Inflammatory macrophage (primary cell): ENCODE measurements around the gene LSM4.

Experiments
- DNase-seq, 2 donors: peaks; one replicate each; pipeline ENCODE4 v3.0.0-alpha.2; 2020 to 2022

The LSM4 gene

DNA sequence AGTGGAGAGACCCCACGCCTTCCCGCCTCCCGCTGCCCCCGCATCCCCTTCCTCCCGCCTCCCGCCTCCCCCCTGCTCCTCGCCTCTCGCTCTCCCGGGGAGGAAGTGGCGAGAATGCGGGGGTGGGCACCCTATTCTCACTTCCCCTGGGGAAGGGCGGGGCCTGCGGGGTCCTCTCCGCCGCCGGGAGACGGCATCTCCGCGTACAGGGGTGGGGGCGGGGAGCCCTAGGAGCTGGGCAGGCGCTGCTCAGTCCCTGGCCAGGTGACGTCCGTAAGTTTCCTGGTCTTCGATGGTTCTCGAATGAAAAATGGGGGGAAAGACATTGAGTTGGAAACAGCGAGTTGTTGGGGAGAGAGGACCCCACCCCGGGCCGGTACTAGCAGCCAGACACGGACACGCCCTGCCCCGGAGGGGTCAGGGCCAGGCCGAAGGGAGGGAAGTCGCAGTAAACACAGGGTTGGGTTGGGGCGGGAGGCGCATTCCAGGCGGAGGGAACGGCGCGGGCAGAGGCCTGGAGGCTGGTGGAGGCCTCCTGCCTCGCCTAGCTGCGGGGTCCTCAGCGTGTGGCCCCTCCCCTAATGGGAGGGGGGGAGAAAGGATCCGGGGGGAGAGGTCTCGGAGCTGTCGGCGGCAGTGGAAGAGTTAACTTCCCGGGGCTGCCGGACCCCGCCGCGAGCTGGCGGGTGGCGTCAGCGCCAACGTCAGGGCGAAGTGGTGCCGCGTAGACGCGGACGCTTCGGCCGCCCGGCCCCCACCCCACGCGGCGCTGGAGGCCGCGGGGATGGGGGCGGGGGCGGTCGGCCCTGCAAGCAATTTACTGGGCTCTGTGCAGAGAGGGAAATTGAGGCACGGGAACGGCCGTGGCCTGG lies 31.1 kb downstream of the LSM4 start:
- peak; percentile 96 for DNase-seq

DNA sequence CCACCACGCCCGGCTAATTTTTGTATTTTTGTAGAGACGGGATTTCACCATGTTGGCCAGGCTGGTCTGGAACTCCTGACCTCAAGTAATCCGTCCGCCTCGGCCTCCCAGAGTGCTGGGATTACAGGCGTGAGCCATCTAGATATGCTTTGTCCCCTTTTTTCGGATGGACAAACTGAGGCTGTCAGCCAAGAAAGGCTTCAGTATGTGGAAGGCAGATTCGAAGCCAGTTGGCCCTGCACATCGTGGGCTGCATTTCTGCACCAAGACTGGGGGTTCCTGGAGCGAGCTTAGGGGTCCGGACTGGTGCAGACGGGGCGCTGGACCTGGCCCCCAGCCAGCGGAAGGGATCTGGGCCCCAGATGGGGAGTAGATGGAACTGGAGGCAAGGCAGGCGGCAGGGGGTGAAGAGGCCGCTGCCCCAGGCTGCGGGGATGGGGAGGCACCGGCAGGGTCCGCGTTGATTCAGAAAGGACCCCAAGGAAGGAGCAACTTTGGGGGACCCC lies 31.8 kb downstream of the LSM4 start:
- DNase-seq = peak in 1 of 2 donors; percentile 31

DNA sequence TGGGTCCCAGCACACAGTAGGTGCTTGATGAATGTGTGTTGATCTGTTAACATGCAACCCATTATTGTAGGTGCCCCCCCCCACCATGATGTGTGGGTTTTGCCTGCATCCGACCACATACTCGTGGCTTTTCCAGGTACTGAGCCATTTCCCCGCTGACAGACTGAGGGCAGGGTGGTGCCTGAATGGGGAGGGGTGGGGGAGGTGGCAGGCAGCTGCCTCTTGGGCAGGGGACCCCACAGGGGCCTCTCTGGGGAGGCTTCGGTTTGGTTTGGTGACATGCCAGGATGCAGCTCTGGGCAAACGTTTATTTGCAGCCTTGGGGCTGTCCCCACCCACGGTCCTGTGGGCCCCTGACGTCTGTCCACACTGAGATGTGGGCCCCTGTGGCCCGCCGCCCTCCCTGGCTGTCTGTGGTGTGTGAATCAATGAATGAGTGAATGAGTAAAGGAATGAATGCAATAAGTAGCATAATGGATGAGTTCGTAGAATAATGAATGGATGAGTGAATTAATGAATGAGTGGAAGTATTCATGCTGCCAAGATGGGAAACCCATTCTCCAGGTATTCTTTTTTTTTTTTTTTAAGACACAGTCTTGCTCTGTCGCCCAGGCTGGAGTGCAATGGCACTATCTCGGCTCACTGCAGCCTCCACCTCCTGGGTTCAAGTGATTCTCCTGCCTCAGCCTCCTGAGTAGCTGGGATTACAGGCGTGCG lies 32.4 kb downstream of the LSM4 start:
- DNase-seq = peak; percentile 41 to 73

DNA sequence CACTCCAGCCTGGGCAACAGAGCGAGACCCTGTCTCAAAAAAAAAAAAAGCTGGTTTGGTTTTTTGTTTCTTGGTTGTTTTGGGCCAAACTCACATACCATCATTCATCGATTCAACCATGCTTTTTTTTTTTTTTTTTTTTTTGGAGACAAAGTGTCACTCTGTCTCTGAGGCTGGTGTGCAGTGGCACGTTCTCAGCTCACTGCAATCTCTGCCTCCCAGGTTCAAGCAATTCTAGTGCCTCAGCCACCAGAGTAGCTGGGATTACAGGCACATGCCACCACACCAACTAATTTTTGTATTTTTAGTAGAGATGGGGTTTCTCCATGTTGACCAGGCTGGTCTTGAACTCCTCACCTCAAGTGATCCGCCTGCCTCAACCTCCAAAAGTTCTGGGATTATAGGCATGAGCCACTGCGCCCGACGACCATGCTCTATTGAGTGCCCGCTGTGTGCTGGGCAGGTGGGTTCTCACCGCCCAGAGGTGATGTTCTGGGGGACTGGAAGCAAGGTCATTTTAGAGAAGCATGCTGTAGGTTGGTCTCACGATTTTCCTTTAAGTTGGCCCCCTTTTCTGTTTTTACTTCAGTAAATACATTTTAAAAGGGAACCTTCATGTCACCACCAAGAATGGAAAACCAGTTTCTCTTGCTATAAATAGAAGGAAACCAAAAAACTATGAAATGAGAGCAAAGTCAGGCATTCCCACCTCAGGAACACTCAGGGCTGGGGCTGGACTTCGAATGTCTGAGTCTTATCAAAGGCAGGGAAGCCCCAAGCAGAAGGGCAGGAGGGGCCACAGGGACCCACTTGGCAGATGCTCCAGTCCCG lies 33.2 kb downstream of the LSM4 start:
- DNase-seq = peak in 1 of 2 donors; percentile 7

DNA sequence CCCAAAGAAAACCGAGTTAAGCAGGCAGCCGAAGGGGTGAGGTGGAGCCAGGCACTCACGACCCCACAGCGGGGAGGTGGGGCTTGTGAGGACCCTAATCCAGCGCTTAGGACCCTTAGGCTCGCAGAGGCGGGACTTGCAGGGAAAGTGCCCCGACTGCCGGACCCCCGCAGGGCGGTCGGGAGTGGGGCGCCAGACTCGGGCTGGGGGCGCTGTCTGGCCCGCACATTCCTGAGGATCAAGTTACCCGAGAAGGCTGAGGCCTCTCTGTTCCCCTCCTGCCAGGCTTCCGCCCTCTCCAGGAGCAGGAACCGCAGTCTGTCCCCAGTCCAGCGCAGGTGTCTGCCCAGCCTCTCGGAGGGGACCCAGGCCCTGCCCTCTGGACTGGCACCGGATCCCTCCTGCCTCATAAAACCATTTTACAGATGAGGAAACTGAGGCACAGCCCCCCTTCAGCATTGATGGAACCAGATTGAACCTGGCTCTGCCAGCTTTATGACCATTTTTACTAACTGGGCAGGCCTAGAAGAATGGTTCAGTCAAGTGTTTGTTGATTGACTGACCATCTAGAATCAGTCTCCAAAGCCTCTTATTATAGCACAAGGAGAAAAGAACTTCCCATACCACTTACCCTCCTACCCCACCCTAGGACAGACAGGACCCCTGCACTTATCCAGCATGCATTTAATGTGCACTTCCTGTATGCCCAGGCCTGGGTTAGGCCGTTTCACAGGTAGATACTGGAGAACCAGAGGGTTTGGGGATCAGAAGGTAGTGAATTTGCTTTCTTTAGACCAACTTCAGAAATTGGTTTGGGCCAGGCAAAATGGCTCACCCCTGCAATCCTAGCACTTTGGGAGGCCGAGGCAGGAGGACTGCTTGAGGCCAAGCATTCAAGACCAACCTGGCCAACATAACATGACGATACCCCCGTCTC lies 34.8 kb downstream of the LSM4 start:
- no peak for DNase-seq

DNA sequence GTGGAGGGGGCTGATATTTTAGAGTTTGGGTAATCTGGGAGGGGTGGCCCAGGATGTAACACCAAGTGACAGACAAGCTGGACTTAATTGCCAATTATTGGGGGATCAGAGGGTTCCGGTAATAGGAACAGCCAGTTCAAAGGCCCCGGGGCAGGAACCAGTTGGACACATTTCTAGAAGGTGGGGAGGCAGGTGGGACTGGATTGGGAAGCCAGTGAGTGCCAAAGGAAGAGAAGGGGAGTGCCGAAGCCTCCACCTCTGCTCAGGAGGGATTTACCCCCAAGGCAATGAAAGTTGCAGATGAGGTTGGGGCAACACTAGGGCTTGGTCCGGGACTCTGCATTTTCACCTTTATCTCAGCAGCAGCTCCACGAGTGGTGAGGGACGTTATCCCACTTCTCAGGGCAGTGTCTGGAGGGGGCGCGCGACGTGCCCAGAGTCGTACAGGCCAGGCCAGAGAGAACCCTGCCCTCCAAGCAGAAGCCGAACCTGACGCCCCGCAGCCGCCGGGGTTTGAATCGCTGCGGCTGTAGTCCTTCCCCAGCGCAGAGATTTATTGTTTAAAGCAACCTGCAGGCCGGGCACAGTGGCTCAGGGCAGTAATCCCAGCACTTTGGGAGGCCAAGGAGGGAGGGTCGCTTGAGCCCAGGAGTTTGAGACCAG lies 35.8 kb downstream of the LSM4 start:
- no peak for DNase-seq

DNA sequence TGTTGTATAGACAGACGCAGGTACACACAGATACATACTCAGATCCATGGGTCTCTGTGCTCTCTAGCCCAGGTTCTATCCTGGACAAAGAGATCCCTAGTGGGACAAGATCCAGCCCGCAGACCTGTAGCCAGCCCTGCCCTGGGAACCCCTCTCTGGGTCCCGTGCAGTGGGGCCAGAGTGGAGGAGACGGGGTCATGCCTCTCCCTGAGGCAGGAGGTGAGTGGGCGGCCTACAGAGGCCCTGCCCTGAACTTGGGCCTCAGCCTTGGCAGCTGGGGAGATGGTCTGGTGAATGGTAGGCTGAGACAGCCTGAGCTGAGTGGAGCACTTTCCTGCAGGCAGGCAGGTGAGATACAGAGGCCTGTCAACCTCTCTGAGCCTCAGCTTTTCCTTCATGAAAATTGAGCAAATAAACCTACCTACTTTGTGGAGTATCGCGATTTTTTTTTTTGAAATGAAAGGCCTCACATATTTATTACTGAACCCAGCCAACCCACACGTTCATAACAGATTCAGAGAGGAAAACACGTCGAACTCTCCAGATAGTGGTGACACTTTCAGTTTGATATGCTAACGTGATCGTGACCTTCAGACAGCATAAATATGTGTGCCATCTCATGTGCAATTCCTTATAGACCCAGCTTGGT lies 38.0 kb downstream of the LSM4 start:
- peak in 1 of 2 donors; percentile 52 for DNase-seq

DNA sequence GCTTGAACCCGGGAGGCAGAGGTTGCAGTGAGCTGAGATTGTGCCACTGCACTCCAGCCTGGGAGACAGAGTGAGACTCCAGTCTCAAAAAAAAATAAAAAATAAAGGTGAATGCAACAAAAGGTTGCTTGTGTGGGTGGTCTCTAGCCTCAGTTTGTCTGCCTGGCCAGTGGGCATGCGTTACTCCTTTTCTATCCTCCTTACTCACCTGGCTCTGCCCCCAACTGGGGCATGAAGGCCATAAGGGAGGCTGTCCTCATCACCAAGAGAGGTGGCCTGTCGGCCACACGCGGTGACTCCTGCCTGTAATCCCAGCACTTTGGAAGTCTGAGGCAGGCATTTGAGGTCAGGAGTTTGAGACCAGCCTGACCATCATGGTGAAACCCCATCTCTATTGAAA lies 39.5 kb downstream of the LSM4 start:
- no peak for DNase-seq

DNA sequence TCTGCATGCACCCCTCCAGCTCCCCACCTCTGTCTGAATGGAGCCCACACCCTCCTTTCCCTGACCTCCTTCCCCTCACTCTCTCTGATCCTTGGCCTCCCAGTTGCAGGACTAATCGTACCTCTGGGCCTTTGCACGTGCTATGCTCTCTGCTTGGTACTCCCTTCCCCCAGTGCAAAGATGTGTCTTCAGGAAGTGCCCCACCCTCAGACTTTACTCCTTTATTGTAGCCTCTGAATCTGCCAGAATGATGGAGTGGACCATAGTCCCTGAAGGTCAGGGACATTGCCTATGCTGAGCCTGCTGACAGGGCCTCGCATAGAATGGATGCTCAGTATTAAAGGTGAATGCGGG lies 40.1 kb downstream of the LSM4 start:
- DNase-seq = no peak

DNA sequence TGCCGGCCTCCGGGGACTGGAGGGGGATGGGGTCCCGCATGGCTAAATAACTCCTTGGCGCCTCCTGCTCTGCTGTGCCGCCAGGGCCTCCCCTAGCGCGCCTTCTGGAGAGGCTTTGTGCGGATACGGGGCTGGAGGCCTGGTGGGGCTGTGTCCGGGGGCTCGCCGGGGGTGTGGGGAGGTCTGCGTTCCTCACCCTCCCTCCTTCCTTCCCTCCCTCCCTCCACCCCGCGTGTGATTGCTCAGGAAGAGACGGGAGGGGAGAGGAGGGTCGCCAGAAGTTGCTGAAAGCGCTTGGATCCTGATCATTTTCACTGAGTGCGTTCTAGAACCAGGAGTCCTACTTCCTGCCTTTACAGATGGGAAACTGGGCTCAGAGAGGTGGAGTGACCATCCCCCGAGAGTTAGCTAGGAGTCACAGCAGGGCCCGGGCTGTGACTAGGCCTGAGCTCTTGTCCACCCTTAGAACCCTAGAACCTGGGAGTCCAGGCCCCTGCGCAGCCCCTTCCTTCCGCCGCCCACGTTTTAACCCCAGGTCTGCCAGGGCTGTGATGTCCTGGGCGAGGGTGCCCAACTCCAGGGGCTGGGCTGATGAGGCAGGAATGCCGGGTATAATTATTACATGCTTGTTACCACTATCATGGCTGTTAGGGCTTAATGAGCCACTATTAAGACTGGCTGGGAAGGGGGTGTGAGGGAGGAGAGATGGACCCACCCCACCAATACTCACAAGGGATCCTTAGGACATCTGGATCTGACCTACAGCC lies 40.7 kb downstream of the LSM4 start:
- peak; percentile 47 to 49 for DNase-seq

DNA sequence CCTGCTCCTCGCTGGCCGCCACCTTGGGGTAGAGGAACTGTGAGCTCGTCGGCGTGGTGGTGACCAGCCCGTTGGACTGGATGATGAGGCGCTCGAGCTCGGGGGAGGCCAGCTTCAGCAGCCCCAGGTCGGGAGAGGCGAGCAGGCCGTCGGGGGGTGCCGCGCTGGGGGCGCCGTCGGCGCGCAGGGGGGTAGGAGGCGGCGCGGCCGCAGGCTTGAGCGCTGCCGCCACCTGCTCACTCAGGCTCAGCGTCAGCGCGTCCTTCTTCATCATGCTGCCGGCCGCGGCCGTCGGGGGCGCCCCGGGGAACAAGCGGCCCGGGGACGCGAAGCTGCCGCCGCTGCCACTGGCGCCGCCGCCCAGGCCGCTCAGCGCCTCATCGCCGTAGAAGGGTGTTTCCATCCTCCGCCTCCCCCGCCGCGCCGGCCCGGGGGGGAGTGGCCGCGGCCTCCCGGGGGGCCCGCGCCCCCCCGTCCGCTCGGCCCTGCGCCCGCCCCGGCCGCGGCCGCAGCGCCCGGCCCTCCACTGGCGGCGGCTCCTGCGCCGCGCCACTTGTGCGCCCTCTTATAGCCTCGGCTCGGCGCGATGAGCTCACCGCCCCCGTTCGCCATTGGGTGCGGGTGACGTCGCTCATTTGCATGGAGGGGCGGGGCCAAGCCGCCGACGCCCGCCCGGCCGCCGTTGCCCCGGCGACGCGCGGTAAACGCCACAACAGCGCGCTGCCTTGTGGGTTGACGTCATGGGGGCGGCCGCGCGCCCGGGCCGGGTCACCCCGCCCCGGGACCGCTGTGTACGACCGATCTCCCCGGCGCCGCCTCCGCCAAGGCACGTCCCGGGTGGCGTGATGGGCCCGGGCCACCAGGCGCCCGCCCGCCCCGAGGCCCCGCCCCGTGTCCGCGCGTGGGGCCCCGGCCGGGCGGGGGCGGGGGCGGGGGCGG lies 41.5 kb downstream of the LSM4 start, which contains the start of gene JUND:
JUND (minus strand) TSS at position 541 of the 939 bp plus-strand sequence; CDS start at position 403, 138 bp downstream.
- peak; percentile 98 to 99 for DNase-seq

DNA sequence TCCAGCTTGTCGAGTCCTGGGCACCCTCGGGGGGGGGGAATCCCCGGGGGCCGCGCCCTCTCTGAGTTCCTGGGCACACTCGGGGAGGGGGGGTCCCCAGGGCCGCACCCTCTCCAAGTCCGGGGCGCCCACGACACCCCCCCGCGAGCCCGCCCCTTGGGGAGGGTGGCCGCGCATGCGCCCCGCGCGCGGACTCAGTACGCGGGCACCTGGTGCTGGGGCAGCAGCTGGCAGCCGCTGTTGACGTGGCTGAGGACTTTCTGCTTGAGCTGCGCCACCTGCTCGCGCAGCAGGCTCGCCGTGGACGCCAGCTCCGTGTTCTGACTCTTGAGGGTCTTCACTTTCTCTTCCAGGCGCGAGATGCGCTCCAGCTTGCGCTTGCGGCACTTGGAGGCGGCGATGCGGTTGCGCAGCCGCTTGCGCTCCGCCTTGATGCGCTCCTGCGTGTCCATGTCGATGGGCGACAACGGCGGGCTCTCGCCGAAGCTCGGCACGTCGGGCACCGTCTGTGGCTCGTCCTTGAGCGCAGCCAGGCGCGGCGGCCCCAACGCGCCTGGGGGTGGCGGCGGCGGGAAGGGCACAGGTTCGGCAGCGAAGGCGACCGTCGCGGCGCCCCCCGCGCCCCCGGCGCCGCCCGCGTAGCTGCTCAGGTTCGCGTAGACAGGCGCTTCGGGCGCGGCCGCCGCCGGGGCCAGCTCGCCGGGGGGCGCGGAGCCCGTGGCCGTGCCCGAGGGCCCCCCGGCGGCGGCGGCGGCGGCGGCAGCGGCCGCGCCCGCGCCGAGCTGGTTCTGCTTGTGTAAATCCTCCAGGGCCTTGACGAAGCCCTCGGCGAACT lies 42.4 kb downstream of the LSM4 start:
- peak; percentile 61 to 77 for DNase-seq

DNA sequence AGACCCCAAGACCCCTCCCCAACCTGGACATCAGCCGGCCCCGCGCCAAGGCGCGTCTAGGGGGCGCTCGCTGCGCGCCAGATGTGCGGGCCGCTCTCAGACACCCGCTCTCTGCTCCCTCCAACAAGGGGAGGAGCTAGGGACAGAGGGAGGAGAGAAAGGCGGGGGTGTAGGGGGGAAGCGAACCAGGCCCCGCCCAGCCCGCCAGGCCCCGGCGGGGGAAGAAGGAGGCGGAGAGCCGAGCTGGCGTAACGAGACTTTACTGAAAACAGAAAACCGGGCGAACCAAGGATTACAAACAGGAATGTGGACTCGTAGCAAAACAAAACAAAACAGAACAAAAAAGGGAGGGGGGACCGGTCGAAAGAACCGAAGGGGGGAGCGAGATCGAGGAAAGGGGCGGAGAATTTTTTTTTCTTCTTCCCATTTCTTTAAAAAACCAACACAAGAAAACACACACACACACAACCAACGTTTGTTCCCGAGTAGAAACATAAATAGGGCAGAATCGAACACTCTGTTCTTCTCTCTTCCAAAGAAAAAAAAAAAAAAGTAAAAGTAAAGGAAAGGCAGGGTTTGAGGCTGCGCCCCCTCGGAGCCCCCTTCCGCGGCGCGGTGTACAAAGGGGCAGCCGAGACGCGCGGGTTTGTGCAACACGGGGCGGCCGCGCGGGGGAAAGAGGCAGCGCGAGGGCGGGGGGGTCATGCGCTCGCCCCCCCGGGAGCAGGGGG lies 43.2 kb downstream of the LSM4 start:
- DNase-seq = peak; percentile 95

DNA sequence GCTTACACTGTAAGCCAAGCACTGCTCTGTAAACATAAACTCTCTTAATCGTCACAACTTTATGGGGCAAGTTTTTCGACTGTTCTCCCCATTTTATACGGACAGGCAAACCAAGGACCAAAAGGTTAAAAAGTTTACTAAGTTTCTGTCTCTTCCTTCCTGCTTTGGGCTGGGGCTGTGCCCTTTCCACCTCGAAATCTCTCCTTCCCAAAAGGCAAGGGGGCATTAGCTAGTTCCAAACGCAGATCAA lies 43.7 kb downstream of the LSM4 start:
- no peak for DNase-seq

DNA sequence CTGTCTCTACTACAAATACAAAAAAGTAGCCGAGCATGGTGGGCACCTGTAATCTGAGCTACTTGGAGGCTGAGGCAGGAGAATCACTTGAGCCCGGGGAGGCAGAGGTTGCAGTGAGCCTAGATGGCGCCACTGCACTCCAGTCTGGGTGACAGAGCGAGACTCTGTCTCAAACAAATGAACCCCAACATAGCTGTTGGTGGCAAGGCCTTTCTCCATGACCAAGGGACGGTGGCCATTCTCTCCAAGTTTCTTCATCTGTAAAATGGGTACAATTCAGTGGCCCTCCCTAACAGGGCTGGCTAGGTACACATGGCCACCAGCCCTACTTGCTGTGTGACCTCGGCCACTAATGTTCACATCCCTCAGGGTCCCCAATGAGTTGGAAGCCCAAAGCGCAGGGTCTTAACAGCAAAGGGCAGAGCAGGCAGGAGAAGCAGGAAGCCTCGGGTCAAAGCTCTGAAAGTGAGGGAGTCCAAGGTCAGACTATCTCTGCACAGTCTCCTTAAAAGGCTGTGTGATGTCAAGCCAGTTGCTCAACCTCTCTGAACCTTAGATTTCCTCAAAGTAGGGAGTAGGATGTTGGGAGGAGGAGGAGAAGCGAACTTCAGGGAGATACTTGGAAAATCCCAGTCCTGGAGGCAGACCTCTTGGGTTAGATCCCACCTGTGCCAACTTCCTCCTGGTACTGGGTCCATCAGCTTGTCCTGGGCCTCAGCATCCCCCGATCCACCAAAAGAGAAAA lies 44.2 kb downstream of the LSM4 start:
- DNase-seq = peak; percentile 36 to 51

DNA sequence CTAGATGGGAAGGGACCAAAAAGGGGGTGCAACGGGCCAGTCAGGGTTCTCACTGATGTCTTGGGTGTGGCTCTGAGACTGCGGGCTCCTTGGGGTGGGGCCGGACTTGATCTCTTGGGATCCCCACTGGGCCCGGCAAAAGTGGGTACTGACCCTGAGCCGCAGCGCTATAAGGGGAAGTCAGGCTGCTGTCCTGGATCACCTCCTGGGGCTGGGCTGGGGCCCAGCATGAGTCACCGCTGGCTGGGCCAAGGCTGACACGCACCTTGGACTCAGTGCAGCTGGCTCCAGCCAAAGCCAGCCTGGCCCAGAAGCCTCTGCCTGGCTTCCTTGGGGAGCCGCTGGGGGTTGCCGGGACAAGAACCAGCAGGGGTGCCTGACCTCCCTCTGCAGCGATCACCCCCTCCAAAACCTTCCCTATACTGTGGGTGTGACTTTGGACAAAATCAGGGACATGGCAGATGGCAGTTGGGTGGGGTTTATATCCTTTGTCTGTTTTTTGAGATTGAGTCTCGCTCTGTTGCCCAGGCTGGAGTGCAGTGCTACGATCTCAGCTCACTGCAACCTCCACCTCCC lies 48.0 kb downstream of the LSM4 start:
- DNase-seq = peak; percentile 52 to 78
